ENCODE measurements around the gene BCAS3. TPM values are rescaled to one million over a fixed set of nuclear protein-coding genes. Genes with fewer than 3 reads are reported as not detected.

The BCAS3 gene
- polyA plus RNA-seq, 1 donor from 2014 or later = 21.6 TPM

- Histone ChIP-seq H4K20me1 (ENCODE audit: insufficient read depth) (no peaks in the 10 kb centered on the region), H2AFZ (ENCODE audit: low read depth, low read length) (no peak overlapping the region), H3K27me3 (ENCODE audit: insufficient read depth, low read depth, low read length) (no peaks in the 10 kb centered on the region), H3K4me2 (ENCODE audit: low read length) (no peak overlapping the region), H3K36me3 (ENCODE audit: insufficient read depth, low read length) (no peaks in the 10 kb centered on the region), H3K9me2 (ENCODE audit: insufficient read depth, low read length) (no peaks in the 10 kb centered on the region), H3K79me2 (replicated peaks; ENCODE audit: insufficient read depth, low read length) (no peaks in the 10 kb centered on the region), H3F3A (ENCODE audit: insufficient read depth, low read length, poor library complexity, severe bottlenecking) (no peaks in the 10 kb centered on the region), H3K4me3 (ENCODE audit: low read length) (no peak overlapping the region), H3K9me3 (ENCODE audit: low read length) (no peaks in the 10 kb centered on the region), H3K27ac (ENCODE audit: low read length) (no peak overlapping the region), H3K9ac (ENCODE audit: low read length) (no peak overlapping the region)
- TF ChIP-seq POLR2AphosphoS5 (IDR thresholded peaks at IDR 0.05) (no peak), REST (IDR thresholded peaks at IDR 0.05; ENCODE audit: borderline replicate concordance) (no peak), CTCF (IDR thresholded peaks at IDR 0.05; ENCODE audit: poor library complexity, severe bottlenecking) (no peak), TAF1 (IDR thresholded peaks at IDR 0.05; ENCODE audit: low read depth) (no peak), EP300 (conservative IDR thresholded peaks at IDR 0.05; ENCODE audit: poor library complexity, severe bottlenecking) (no peak), RAD21 (conservative IDR thresholded peaks at IDR 0.05) (no peak), SMC3 (conservative IDR thresholded peaks at IDR 0.05; ENCODE audit: poor library complexity) (no peak), MXI1 (conservative IDR thresholded peaks at IDR 0.05; ENCODE audit: poor library complexity, severe bottlenecking) (no peak), EZH2 (IDR thresholded peaks at IDR 0.05; ENCODE audit: borderline replicate concordance, insufficient read depth, low read length, poor library complexity, severe bottlenecking) (no peak)
These were observed 446.9 kb downstream of the BCAS3 start for GRCh38 chr17:61124562-61124961.

GRCh38 chr17:61126473-61127249 lies 449.0 kb downstream of the BCAS3 start:
- no peak overlapping the region for H2AFZ ChIP-seq (ENCODE audit: low read depth, low read length)
- H3K36me3 ChIP-seq (ENCODE audit: insufficient read depth, low read length) = no peaks in the 10 kb centered on the region
- H3K9me2 ChIP-seq (ENCODE audit: insufficient read depth, low read length) = no peaks in the 10 kb centered on the region
- H4K20me1 ChIP-seq (ENCODE audit: insufficient read depth) = no peaks in the 10 kb centered on the region
- no peak overlapping the region for H3K9ac ChIP-seq (ENCODE audit: low read length)
- H3K4me3 ChIP-seq (ENCODE audit: low read length) = no peak overlapping the region
- H3K9me3 ChIP-seq (ENCODE audit: low read length) = no peaks in the 10 kb centered on the region
- no peaks in the 10 kb centered on the region for H3F3A ChIP-seq (ENCODE audit: insufficient read depth, low read length, poor library complexity, severe bottlenecking)
- TF ChIP-seq EZH2 (IDR thresholded peaks at IDR 0.05; ENCODE audit: borderline replicate concordance, insufficient read depth, low read length, poor library complexity, severe bottlenecking) = no peak
- no peak for TF ChIP-seq SMC3 (conservative IDR thresholded peaks at IDR 0.05; ENCODE audit: poor library complexity)
- no peak for TF ChIP-seq EP300 (conservative IDR thresholded peaks at IDR 0.05; ENCODE audit: poor library complexity, severe bottlenecking)
- TF ChIP-seq POLR2AphosphoS5 (IDR thresholded peaks at IDR 0.05) = no peak
- TF ChIP-seq MXI1 (conservative IDR thresholded peaks at IDR 0.05; ENCODE audit: poor library complexity, severe bottlenecking) = no peak
- no peak for TF ChIP-seq RAD21 (conservative IDR thresholded peaks at IDR 0.05)
- no peak for TF ChIP-seq REST (IDR thresholded peaks at IDR 0.05; ENCODE audit: borderline replicate concordance)
- TF ChIP-seq CTCF (IDR thresholded peaks at IDR 0.05; ENCODE audit: poor library complexity, severe bottlenecking) = no peak
- no peak for TF ChIP-seq TAF1 (IDR thresholded peaks at IDR 0.05; ENCODE audit: low read depth)
- no peaks in the 10 kb centered on the region for H3K27me3 ChIP-seq (ENCODE audit: insufficient read depth, low read depth, low read length)
- H3K4me2 ChIP-seq (ENCODE audit: low read length) = no peak overlapping the region
- H3K79me2 ChIP-seq (replicated peaks; ENCODE audit: insufficient read depth, low read length) = no peaks in the 10 kb centered on the region
- no peak overlapping the region for H3K27ac ChIP-seq (ENCODE audit: low read length)
